Neural cell (in vitro differentiated cells): ENCODE data around the gene PPM1L. TPM values are rescaled to one million over a fixed set of nuclear protein-coding genes. Genes with fewer than 3 reads are reported as not detected.

Experiments used
- H2AFZ ChIP-seq: fragments of 200-600, 300-800 bp; sonication (generic), shearing (Covaris generic); 2 replicates; pipeline ENCODE4 v1.6.0; 2014; ENCODE audit warnings: low read depth, mild to moderate bottlenecking, antibody characterized with exemption, low read length, moderate library complexity
- H3F3A ChIP-seq: fragments of 200-600 bp; shearing (Covaris generic); 2 replicates; pipeline ENCODE4 v1.6.1; 2016; ENCODE audit warnings: mild to moderate bottlenecking, moderate library complexity, mixed read lengths, antibody characterized with exemption, low read length; ENCODE audit not compliant: insufficient read depth, poor library complexity, severe bottlenecking
- H3K27ac ChIP-seq: fragments of 200-600, 300-800 bp; sonication (generic), shearing (Covaris generic); 2 replicates; pipeline ENCODE4 v1.5.1; 2014; ENCODE audit warnings: mild to moderate bottlenecking, low read length, moderate library complexity
- H3K27me3 ChIP-seq: fragments of 300-800, 200-600 bp; sonication (generic), shearing (Covaris generic); 2 replicates; pipeline ENCODE4 v1.6.0; 2014; ENCODE audit warnings: mild to moderate bottlenecking, low read depth, low read length, moderate library complexity; ENCODE audit not compliant: insufficient read depth
- H3K36me3 ChIP-seq: fragments of 300-800, 200-600 bp; sonication (generic), shearing (Covaris generic); 2 replicates; pipeline ENCODE4 v1.5.1; 2014; ENCODE audit warnings: mild to moderate bottlenecking, antibody characterized with exemption, low read length, moderate library complexity; ENCODE audit not compliant: insufficient read depth
- H3K4me2 ChIP-seq: fragments of 300-800, 200-600 bp; sonication (generic), shearing (Covaris generic); 2 replicates; pipeline ENCODE4 v1.6.0; 2014; ENCODE audit warnings: mild to moderate bottlenecking, low read length
- H3K4me3 ChIP-seq: fragments of 300-800, 200-600 bp; sonication (generic), shearing (Covaris generic); 2 replicates; pipeline ENCODE4 v1.5.1; 2014; ENCODE audit warnings: mild to moderate bottlenecking, low read length, moderate library complexity
- H3K79me2 ChIP-seq: fragments of 200-600 bp; shearing (Covaris generic); replicated peaks from 2 replicates; pipeline ENCODE4 v1.6.0; 2014; ENCODE audit warnings: mild to moderate bottlenecking, low read length, moderate library complexity; ENCODE audit not compliant: insufficient read depth
- H3K9ac ChIP-seq: fragments of 300-800, 200-600 bp; sonication (generic), shearing (Covaris generic); 2 replicates; pipeline ENCODE4 v1.6.1; 2016; ENCODE audit warnings: mild to moderate bottlenecking, low read length, mixed read lengths
- H3K9me2 ChIP-seq: fragments of 200-600 bp; shearing (Covaris generic); 2 replicates; pipeline ENCODE4 v1.6.1; 2016; ENCODE audit warnings: mild to moderate bottlenecking, low read length, mixed read lengths; ENCODE audit not compliant: insufficient read depth
- H3K9me3 ChIP-seq: fragments of 200-600, 300-800 bp; sonication (generic), shearing (Covaris generic); 2 replicates; pipeline ENCODE4 v1.6.1; 2016; ENCODE audit warnings: mild to moderate bottlenecking, mixed run types, low read length, moderate library complexity, mixed read lengths
- H4K20me1 ChIP-seq: fragments of 200-600 bp; shearing (Covaris generic); 2 replicates; pipeline ENCODE4 v1.6.1; 2016; ENCODE audit warnings: mild to moderate bottlenecking, mixed run types; ENCODE audit not compliant: insufficient read depth
- CTCF ChIP-seq: fragments of 450-650 bp; IDR thresholded peaks from 2 replicates; pipeline ENCODE4 v1.5.1; 2014; ENCODE audit warnings: antibody characterized with exemption, mild to moderate bottlenecking, moderate library complexity; ENCODE audit not compliant: poor library complexity, severe bottlenecking
- EP300 ChIP-seq: fragments of 450-650 bp; conservative IDR thresholded peaks from 2 replicates; pipeline ENCODE4 v1.6.1; 2014; ENCODE audit warnings: antibody characterized with exemption, mild to moderate bottlenecking, moderate library complexity; ENCODE audit not compliant: poor library complexity, severe bottlenecking
- EZH2 ChIP-seq: fragments of 200-600, 300-800 bp; shearing (Covaris generic), sonication (generic); IDR thresholded peaks from 2 replicates; pipeline ENCODE4 v1.6.1; 2014; ENCODE audit warnings: antibody characterized with exemption, low read length, borderline replicate concordance, mild to moderate bottlenecking; ENCODE audit not compliant: insufficient read depth, poor library complexity, severe bottlenecking
- MXI1 ChIP-seq: fragments of 450-650 bp; conservative IDR thresholded peaks from 2 replicates; pipeline ENCODE4 v1.6.1; 2014; ENCODE audit warnings: antibody characterized with exemption, mild to moderate bottlenecking; ENCODE audit not compliant: poor library complexity, severe bottlenecking
- POLR2AphosphoS5 ChIP-seq: IDR thresholded peaks from 2 replicates; pipeline ENCODE4 v1.6.1; 2012
- RAD21 ChIP-seq: fragments of 450-650 bp; conservative IDR thresholded peaks from 2 replicates; pipeline ENCODE4 v1.6.1; 2014; ENCODE audit warnings: antibody characterized with exemption, mild to moderate bottlenecking, moderate library complexity
- REST ChIP-seq: IDR thresholded peaks from 2 replicates; pipeline ENCODE4 v1.6.1; 2012; ENCODE audit warnings: borderline replicate concordance
- SMC3 ChIP-seq: fragments of 450-650 bp; conservative IDR thresholded peaks from 2 replicates; pipeline ENCODE4 v1.6.1; 2014; ENCODE audit warnings: antibody characterized with exemption, mild to moderate bottlenecking, moderate library complexity; ENCODE audit not compliant: poor library complexity
- TAF1 ChIP-seq: IDR thresholded peaks from 2 replicates; pipeline ENCODE4 v1.6.1; 2012; ENCODE audit warnings: low read depth
- polyA plus RNA-seq: library from polyadenylated mRNA; depleted of rRNA; stranded (reverse); fragments of >200 nt; gene quantifications from 2 replicates; pipeline ENCODE4 v1.2.3, GENCODE V29; 2014

The PPM1L gene
- polyA plus RNA-seq, 1 donor from 2014 or later: 24.9 TPM

- Histone ChIP-seq H3K4me3 (no peak overlapping the region), H3K27me3 (no peaks in the 10 kb centered on the region), H3K9me3 (no peaks in the 10 kb centered on the region), H3K9me2 (no peaks in the 10 kb centered on the region), H3K4me2 (no peak overlapping the region), H4K20me1 (no peaks in the 10 kb centered on the region), H3K9ac (no peak overlapping the region), H3K36me3 (no peaks in the 10 kb centered on the region), H3K79me2 (peaks cover 5% of the 10 kb centered on the region), H3K27ac (no peak overlapping the region), H2AFZ (no peak overlapping the region), H3F3A (no peaks in the 10 kb centered on the region)
- TF ChIP-seq REST: no peak
- no peak for TF ChIP-seq MXI1
- no peak for TF ChIP-seq EP300
- no peak for TF ChIP-seq CTCF
- no peak for TF ChIP-seq SMC3
- no peak for TF ChIP-seq TAF1
- TF ChIP-seq POLR2AphosphoS5: no peak
- TF ChIP-seq RAD21: no peak
- TF ChIP-seq EZH2: no peak
These were observed 25.8 kb downstream of the PPM1L start for GRCh38 chr3:160781863-160782262.

- Histone ChIP-seq H4K20me1 (no peaks in the 10 kb centered on the region), H3K79me2 (peaks cover 16% of the 10 kb centered on the region), H2AFZ (no peak overlapping the region), H3K27ac (no peak overlapping the region), H3F3A (no peaks in the 10 kb centered on the region), H3K9me2 (no peaks in the 10 kb centered on the region), H3K27me3 (no peaks in the 10 kb centered on the region), H3K9me3 (no peaks in the 10 kb centered on the region), H3K9ac (no peak overlapping the region), H3K4me3 (no peak overlapping the region), H3K4me2 (no peak overlapping the region), H3K36me3 (no peaks in the 10 kb centered on the region)
- TF ChIP-seq CTCF: no peak
- no peak for TF ChIP-seq REST
- no peak for TF ChIP-seq SMC3
- TF ChIP-seq MXI1: no peak
- no peak for TF ChIP-seq POLR2AphosphoS5
- no peak for TF ChIP-seq RAD21
- TF ChIP-seq EZH2: no peak
- TF ChIP-seq TAF1: no peak
- no peak for TF ChIP-seq EP300
These were observed 28.8 kb downstream of the PPM1L start for GRCh38 chr3:160784853-160785252.
